ENCODE measurements around the gene TMEM156.
"Not testable (repeated sequence)": the region's sequence is repeated elsewhere in the genome, so short reads cannot be mapped to it uniquely, and the experiment has no call there.

TMEM156 gene

GRCh38 chr4:38995660-38996005 lies 36.6 kb downstream of the TMEM156 start:
- H3K4me1 ChIP-seq, result no peaks in the 10 kb centered on the region

GRCh38 chr4:38994135-38994534 lies 38.1 kb downstream of the TMEM156 start:
- no peaks in the 10 kb centered on the region for H3K4me1 ChIP-seq
- no peaks in the 10 kb centered on the region for H3K27me3 ChIP-seq
- no peak overlapping the region for H3K4me3 ChIP-seq
- H3K4me2 ChIP-seq, result no peak overlapping the region
- TF ChIP-seq Cebpa-rat (IDR thresholded peaks at IDR 0.05), result no peak
- no peaks in the 10 kb centered on the region for H4K20me1 ChIP-seq
- no peak overlapping the region for H3K27ac ChIP-seq
- H3K9ac ChIP-seq, result no peak overlapping the region
- H3K9me3 ChIP-seq, result peaks cover 2% of the 10 kb centered on the region; the same call in 1 of the 2 replicates
- H3K36me3 ChIP-seq, result no peaks in the 10 kb centered on the region

More at GRCh38 chr4:38995660-38996005, 36.6 kb downstream of the TMEM156 start:
- no peak overlapping the region for H3K27ac ChIP-seq
- no peak overlapping the region for H3K4me2 ChIP-seq
- H3K27me3 ChIP-seq, result no peaks in the 10 kb centered on the region
- H3K36me3 ChIP-seq, result no peaks in the 10 kb centered on the region
- no peak overlapping the region for H3K9ac ChIP-seq
- no peak for TF ChIP-seq Cebpa-rat (IDR thresholded peaks at IDR 0.05)
- peaks cover 14% of the 10 kb centered on the region for H3K9me3 ChIP-seq
- H3K4me3 ChIP-seq, result no peak overlapping the region
- no peaks in the 10 kb centered on the region for H4K20me1 ChIP-seq

- H3K9me3 ChIP-seq, result no peaks in the 10 kb centered on the region
- no peak for TF ChIP-seq Cebpa-rat (IDR thresholded peaks at IDR 0.05)
- H3K4me2 ChIP-seq, result no peak overlapping the region
- H3K27ac ChIP-seq, result no peak overlapping the region
- H3K9ac ChIP-seq, result no peak overlapping the region
- H3K4me1 ChIP-seq, result no peaks in the 10 kb centered on the region
- H3K36me3 ChIP-seq, result no peaks in the 10 kb centered on the region
- H3K27me3 ChIP-seq, result no peaks in the 10 kb centered on the region
- no peak overlapping the region for H3K4me3 ChIP-seq
- H4K20me1 ChIP-seq, result no peaks in the 10 kb centered on the region
Observed at GRCh38 chr4:38993683-38994082, 38.5 kb downstream of the TMEM156 start.

- no peaks in the 10 kb centered on the region for H4K20me1 ChIP-seq
- no peak for TF ChIP-seq Cebpa-rat (IDR thresholded peaks at IDR 0.05)
- 0 out of 2 replicates have a peak, but pooled peaks cover 3% of the 10 kb centered on the region for H3K9me3 ChIP-seq
- no peak overlapping the region for H3K9ac ChIP-seq
- H3K4me3 ChIP-seq, result no peak overlapping the region
- no peaks in the 10 kb centered on the region for H3K36me3 ChIP-seq
- H3K4me2 ChIP-seq, result no peak overlapping the region
- H3K27me3 ChIP-seq, result no peaks in the 10 kb centered on the region
- peaks cover 32% of the 10 kb centered on the region for H3K4me1 ChIP-seq
- no peak overlapping the region for H3K27ac ChIP-seq
Observed at GRCh38 chr4:38990241-38990640, 42.0 kb downstream of the TMEM156 start.

GRCh38 chr4:38989487-38989886 lies 42.7 kb downstream of the TMEM156 start:
- 0 out of 2 replicates have a peak, but pooled peaks cover 3% of the 10 kb centered on the region for H3K9me3 ChIP-seq
- TF ChIP-seq Cebpa-rat (IDR thresholded peaks at IDR 0.05), result no peak
- no peak overlapping the region for H3K9ac ChIP-seq
- H3K27ac ChIP-seq, result no peak overlapping the region
- no peaks in the 10 kb centered on the region for H3K36me3 ChIP-seq
- H3K27me3 ChIP-seq, result no peaks in the 10 kb centered on the region
- H3K4me2 ChIP-seq, result no peak overlapping the region
- H4K20me1 ChIP-seq, result no peaks in the 10 kb centered on the region
- no peak overlapping the region for H3K4me3 ChIP-seq
- peaks cover 39% of the 10 kb centered on the region for H3K4me1 ChIP-seq

- peaks cover 48% of the 10 kb centered on the region for H3K4me1 ChIP-seq
- not testable (repeated sequence) for H3K27ac ChIP-seq, H3K9me3 ChIP-seq, H3K9ac ChIP-seq, H3K36me3 ChIP-seq, H3K4me3 ChIP-seq, H3K4me2 ChIP-seq, H3K27me3 ChIP-seq, H4K20me1 ChIP-seq
Observed at GRCh38 chr4:38988353-38988752, 43.9 kb downstream of the TMEM156 start.

GRCh38 chr4:38987491-38987890 lies 44.7 kb downstream of the TMEM156 start:
- H3K27me3 ChIP-seq, result no peaks in the 10 kb centered on the region
- no peak overlapping the region for H3K9ac ChIP-seq
- H3K27ac ChIP-seq, result peak overlapping the region; percentile 22; the same call in 1 of the 2 replicates
- peak overlapping the region; percentile 80 for H3K4me2 ChIP-seq
- peaks cover 48% of the 10 kb centered on the region for H3K4me1 ChIP-seq
- TF ChIP-seq Cebpa-rat (IDR thresholded peaks at IDR 0.05), result no peak
- H3K4me3 ChIP-seq, result no peak overlapping the region
- H3K9me3 ChIP-seq, result 0 out of 2 replicates have a peak, but pooled peaks cover 3% of the 10 kb centered on the region
- H4K20me1 ChIP-seq, result no peaks in the 10 kb centered on the region
- H3K36me3 ChIP-seq, result no peaks in the 10 kb centered on the region

- H3K4me2 ChIP-seq, result peak overlapping the region; percentile 80
- no peaks in the 10 kb centered on the region for H4K20me1 ChIP-seq
Observed at GRCh38 chr4:38985410-38986100, 46.7 kb downstream of the TMEM156 start.

GRCh38 chr4:38983787-38984598 lies 48.2 kb downstream of the TMEM156 start:
- peak overlapping the region; percentile 21; the same call in 1 of the 2 replicates for H3K27ac ChIP-seq
- no peak overlapping the region for H3K4me3 ChIP-seq
- H4K20me1 ChIP-seq, result no peaks in the 10 kb centered on the region
- H3K4me2 ChIP-seq, result peak overlapping the region; percentile 80
- H3K36me3 ChIP-seq, result no peaks in the 10 kb centered on the region
- no peak overlapping the region for H3K9ac ChIP-seq
- 0 out of 2 replicates have a peak, but pooled peaks cover 3% of the 10 kb centered on the region for H3K9me3 ChIP-seq
- TF ChIP-seq Cebpa-rat (IDR thresholded peaks at IDR 0.05), result no peak
- H3K27me3 ChIP-seq, result no peaks in the 10 kb centered on the region
- peaks cover 48% of the 10 kb centered on the region for H3K4me1 ChIP-seq

More at GRCh38 chr4:38985410-38986100, 46.7 kb downstream of the TMEM156 start:
- H3K36me3 ChIP-seq, result no peaks in the 10 kb centered on the region
- H3K9ac ChIP-seq, result peak overlapping the region; percentile 54; the same call in 1 of the 2 replicates
- peaks cover 48% of the 10 kb centered on the region for H3K4me1 ChIP-seq
- H3K27me3 ChIP-seq, result no peaks in the 10 kb centered on the region
- TF ChIP-seq Cebpa-rat (IDR thresholded peaks at IDR 0.05), result no peak
- 0 out of 2 replicates have a peak, but pooled peaks cover 3% of the 10 kb centered on the region for H3K9me3 ChIP-seq
- peak overlapping the region; percentile 38; the same call in 1 of the 2 replicates for H3K4me3 ChIP-seq
- H3K27ac ChIP-seq, result peak overlapping the region; percentile 49

GRCh38 chr4:38983291-38983690 lies 48.9 kb downstream of the TMEM156 start:
- H3K4me3 ChIP-seq, result no peak overlapping the region
- H4K20me1 ChIP-seq, result no peaks in the 10 kb centered on the region
- TF ChIP-seq Cebpa-rat (IDR thresholded peaks at IDR 0.05), result no peak
- H3K36me3 ChIP-seq, result no peaks in the 10 kb centered on the region
- H3K9ac ChIP-seq, result no peak overlapping the region
- H3K27ac ChIP-seq, result no peak overlapping the region
- H3K4me1 ChIP-seq, result peaks cover 47% of the 10 kb centered on the region
- no peaks in the 10 kb centered on the region for H3K27me3 ChIP-seq
- H3K4me2 ChIP-seq, result no peak overlapping the region
- 0 out of 2 replicates have a peak, but pooled peaks cover 2% of the 10 kb centered on the region for H3K9me3 ChIP-seq

Measured in BLaER1 (cell line).